ENCODE data around the gene PREX1. TPM values are rescaled to one million over a fixed set of nuclear protein-coding genes. Genes with fewer than 3 reads are reported as not detected.
A peak's percentile ranks its signal among the peaks of the same experiment; 100 is the strongest.

PREX1 gene
- total and polyA plus RNA-seq, 4 donors, result 29.5 to 121 (median 69.3) TPM

GRCh38 chr20:48790473-48791003 is 37.3 kb downstream of the PREX1 start:
- 46 to 55% methylated on average over 5 of the region's 5 CpGs for WGBS, 2 donors
- Histone ChIP-seq H3K27me3 (ENCODE audit: control insufficient read depth in 3 of 3, insufficient read depth in 3 of 3, low read length in 2 of 3) (peaks cover 0 to 20% (median 5%) of the 10 kb centered on the region in 3 donors), H3K4me1 (ENCODE audit: control insufficient read depth in 5 of 5, insufficient read depth in 5 of 5, low read length in 5 of 5) (peaks cover 0 to 34% (median 0%) of the 10 kb centered on the region in 5 donors), H3K36me3 (ENCODE audit: control insufficient read depth in 4 of 4, insufficient read depth in 4 of 4, low read length in 4 of 4) (no peaks in the 10 kb centered on the region), H3K9ac (ENCODE audit: insufficient read depth in 1 of 2, low read length in 2 of 2) (no peak overlapping the region), H3K27ac (ENCODE audit: low read depth in 1 of 2, low read length in 1 of 2) (no peak overlapping the region), H3K4me3 (no peak overlapping the region), H3K9me3 (ENCODE audit: control insufficient read depth in 4 of 4, insufficient read depth in 3 of 4, low read length in 3 of 4) (no peaks in the 10 kb centered on the region)
- no peak for TF ChIP-seq CTCF (IDR thresholded peaks at IDR 0.05; ENCODE audit: control extremely low read depth, extremely low read depth)
- ATAC-seq (ENCODE audit: insufficient read depth, low FRiP score) (no peak), DNase-seq (no peak)

- Histone ChIP-seq H3K27me3 (ENCODE audit: control insufficient read depth in 3 of 3, insufficient read depth in 3 of 3, low read length in 2 of 3) (peaks cover 0 to 18% (median 5%) of the 10 kb centered on the region in 3 donors), H3K36me3 (ENCODE audit: control insufficient read depth in 4 of 4, insufficient read depth in 4 of 4, low read length in 4 of 4) (no peaks in the 10 kb centered on the region), H3K4me1 (ENCODE audit: control insufficient read depth in 5 of 5, insufficient read depth in 5 of 5, low read length in 5 of 5) (peaks cover 0 to 34% (median 0%) of the 10 kb centered on the region in 5 donors), H3K9me3 (ENCODE audit: control insufficient read depth in 4 of 4, insufficient read depth in 3 of 4, low read length in 3 of 4) (no peaks in the 10 kb centered on the region), H3K9ac (ENCODE audit: insufficient read depth in 1 of 2, low read length in 2 of 2) (no peak overlapping the region), H3K4me3 (no peak overlapping the region), H3K27ac (ENCODE audit: low read depth in 1 of 2, low read length in 1 of 2) (peak overlapping the region in 1 of 2 donors; percentile 18)
- no peak for TF ChIP-seq CTCF (IDR thresholded peaks at IDR 0.05; ENCODE audit: control extremely low read depth, extremely low read depth)
- DNase-seq (no peak), ATAC-seq (ENCODE audit: insufficient read depth, low FRiP score) (no peak)
- 69 to 74% methylated on average over 9 of the region's 9 CpGs for WGBS, 2 donors
Observed at GRCh38 chr20:48789781-48790472, 37.9 kb downstream of the PREX1 start.

- Histone ChIP-seq H3K4me1 (ENCODE audit: control insufficient read depth in 5 of 5, insufficient read depth in 5 of 5, low read length in 5 of 5) (peaks cover 0 to 34% (median 0%) of the 10 kb centered on the region in 5 donors), H3K4me3 (no peak overlapping the region), H3K36me3 (ENCODE audit: control insufficient read depth in 4 of 4, insufficient read depth in 4 of 4, low read length in 4 of 4) (no peaks in the 10 kb centered on the region), H3K9me3 (ENCODE audit: control insufficient read depth in 4 of 4, insufficient read depth in 3 of 4, low read length in 3 of 4) (no peaks in the 10 kb centered on the region), H3K9ac (ENCODE audit: insufficient read depth in 1 of 2, low read length in 2 of 2) (no peak overlapping the region), H3K27ac (ENCODE audit: low read depth in 1 of 2, low read length in 1 of 2) (no peak overlapping the region), H3K27me3 (ENCODE audit: control insufficient read depth in 3 of 3, insufficient read depth in 3 of 3, low read length in 2 of 3) (peaks cover 0 to 15% (median 5%) of the 10 kb centered on the region in 3 donors)
- ATAC-seq (ENCODE audit: insufficient read depth, low FRiP score) (no peak), DNase-seq (no peak)
- no peak for TF ChIP-seq CTCF (IDR thresholded peaks at IDR 0.05; ENCODE audit: control extremely low read depth, extremely low read depth)
- WGBS, 2 donors, result 80 to 92% methylated on average over 6 of the region's 6 CpGs
Observed at GRCh38 chr20:48789185-48789668, 38.6 kb downstream of the PREX1 start.

All from lung (tissue), 12 donors.